Measurements from ENCODE around the gene EARS2.
"Not testable (repeated sequence)": the region's sequence is repeated elsewhere in the genome, so short reads cannot be mapped to it uniquely, and the experiment has no call there.

Gene EARS2

DNA sequence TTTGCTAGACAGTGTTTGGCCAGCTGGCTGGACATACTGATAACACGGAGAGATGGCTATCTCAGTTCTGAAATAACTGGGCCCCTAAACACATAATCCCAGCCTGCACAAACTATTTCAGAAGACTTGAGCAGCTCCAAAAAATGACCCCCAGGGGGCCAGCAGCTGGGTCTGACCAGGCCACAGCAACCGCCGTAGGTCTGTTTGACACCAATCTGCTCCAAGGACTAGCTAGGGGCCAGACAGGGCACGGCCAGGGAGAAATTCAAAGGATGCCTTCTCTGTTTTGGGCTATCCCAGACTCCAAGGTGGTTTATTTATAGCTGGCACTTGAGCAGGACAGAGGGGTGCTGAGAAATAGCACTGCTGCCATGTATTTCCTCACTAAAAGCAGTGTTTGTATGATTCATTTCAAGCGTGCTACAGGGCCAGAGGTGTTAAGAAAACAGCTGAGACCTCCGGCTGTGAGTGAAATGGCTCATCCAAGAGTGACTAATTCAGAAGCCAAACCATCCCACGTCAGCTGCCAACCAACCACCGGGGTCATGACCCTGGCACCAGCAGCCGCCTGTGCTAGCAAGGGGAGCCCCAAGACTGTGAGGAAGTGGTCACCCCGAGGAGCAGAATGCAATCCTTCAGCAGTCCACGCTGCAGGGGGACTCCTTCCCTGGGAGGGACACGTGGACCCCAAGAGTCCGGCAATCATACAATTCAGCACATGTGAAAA, 52.5 kb downstream of the EARS2 start:
- peak; percentile 90 for DNase-seq

DNA sequence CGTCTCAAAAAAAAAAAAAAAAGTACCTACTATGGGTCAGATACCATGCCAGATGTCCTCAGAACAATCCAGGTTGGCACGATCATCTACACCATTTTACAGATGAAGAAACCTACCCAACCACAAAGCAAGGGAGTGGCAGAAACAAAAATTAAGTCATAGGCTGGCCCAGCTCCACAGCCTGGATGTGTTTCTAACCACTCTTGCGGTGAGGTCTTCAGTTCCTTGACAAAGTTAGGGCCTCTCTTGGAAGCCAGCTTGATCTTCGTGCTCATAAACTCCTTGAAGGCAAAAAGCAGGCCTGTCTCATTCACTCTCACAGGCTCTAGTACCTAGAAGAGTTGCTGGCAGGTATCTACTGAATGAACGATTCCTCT, 53.1 kb downstream of the EARS2 start:
- DNase-seq, result peak; percentile 47

DNA sequence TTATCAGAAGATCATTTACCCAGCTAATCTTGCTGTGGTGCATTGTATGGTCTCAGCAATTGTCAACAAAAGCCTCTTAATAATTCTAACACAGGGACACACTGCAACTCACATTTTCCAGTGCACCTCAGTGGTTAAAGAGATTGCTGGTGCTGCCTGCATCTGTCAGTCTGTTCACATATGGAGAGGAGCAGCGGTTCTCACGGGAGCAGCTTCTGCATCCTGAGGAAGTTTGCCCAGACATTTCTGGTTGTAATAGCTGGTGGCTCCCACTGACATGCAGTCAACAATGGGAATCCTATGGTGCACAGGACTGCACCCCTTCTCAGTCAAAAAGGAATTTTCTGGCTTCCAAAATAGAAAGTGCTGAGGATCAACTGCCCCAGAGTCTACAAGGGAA, 54.7 kb downstream of the EARS2 start:
- DNase-seq, result no peak

DNA sequence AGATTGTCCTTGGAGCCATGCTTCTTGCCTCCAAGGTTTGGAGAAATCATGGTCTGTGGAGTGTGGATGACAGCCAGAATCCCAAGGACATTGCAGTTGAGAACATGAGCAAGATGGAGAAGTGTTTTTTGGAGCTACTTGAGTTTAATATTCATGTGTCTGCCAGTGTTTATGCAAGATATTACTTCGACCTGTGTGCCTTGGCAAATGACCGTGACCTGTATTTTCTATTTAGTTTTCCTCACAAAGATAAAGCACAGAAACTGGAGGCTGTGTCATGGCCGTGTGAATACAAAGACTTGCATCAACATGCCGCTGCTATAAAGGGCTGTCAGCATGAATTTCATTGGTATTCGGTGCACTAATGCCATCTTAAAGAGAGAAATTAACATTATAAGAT, 55.9 kb downstream of the EARS2 start:
- no peak for DNase-seq

DNA sequence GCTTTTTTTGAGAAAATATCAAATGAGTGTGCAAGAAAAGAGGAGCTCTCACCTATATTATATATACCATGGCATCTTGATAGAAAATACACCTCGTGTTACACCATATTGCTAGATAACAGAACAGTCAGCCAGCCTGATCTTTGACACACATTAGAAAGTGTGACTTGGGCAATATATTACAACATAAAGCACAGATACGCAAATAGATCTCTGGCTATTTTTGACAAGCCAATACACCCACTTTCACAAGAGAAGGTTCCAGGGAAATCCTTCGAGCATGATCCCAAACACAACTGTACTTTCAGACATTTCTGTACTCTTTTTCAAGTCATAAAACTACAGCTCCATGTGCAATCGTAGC, 56.3 kb downstream of the EARS2 start:
- no peak for DNase-seq

DNA sequence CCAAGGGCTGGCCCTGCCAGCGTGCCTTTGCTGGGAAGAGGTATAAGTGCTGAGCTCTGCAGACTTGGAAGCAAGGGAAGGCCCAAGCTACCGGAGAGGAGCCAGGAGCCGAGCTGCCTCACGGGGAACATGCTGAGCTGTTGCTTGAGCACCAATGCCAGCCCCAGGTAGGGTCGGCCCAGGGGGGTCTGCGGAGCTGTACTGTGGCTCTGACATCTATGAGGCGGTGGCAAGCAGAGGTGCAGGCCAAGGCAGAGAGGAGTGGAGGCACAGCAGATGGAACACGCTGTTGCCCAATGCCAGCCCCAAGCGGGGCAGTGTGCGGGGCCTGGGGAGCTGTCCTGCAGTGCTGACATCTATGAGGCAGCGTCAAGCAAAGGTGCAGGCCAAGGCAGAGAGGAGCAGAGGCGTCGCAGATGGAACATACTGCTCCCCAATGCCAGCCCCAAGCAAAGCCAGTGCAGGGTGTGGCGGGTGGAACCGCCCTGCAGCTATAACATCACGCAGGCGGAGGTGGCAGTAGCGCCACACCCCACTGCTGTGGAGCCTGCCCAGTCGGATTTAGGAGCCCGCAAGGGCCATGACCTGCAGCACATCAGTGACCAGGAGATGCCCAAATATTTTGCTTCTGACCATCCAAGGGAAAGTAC, 56.8 kb downstream of the EARS2 start:
- DNase-seq, result no peak

DNA sequence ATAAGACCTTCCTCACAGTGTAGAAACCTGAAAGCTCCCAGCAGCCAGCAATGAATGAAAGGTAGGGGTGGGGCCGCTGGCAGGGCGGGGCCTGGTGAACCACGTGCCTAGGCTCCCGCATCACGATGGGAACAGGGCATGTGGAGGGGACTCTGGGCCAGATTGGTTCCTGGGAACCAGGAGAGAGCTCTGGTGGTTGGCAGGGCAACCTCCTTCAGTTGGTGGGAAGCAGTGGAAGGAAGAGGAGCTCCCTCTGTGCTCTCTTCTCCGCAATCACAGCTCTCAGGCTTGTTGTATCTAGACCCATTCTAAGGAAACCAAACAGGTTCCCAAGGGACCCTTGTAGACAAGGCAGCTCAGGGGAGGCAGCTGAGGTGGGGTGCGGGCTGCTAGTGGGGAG, 57.3 kb downstream of the EARS2 start:
- no peak for DNase-seq

DNA sequence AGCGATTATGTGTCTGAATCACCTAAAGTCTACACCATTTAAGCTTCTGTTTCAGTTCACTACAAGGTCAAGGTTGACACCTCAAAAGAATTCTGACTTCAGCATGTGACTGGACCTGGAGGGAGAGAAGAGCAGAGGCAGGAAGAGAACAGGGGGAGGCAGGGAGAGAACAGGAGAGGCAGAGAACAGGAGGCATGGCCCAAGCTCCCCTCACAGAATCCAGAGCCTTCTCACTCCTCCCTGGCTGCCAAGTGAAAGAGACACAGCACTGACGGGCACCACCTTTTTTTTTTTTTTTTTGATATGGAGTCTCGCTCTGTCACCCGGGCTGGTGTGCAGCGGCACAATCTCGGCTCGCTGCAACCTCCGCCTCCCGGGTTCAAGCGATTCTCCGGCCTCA, 58.3 kb downstream of the EARS2 start:
- no peak for DNase-seq

DNA sequence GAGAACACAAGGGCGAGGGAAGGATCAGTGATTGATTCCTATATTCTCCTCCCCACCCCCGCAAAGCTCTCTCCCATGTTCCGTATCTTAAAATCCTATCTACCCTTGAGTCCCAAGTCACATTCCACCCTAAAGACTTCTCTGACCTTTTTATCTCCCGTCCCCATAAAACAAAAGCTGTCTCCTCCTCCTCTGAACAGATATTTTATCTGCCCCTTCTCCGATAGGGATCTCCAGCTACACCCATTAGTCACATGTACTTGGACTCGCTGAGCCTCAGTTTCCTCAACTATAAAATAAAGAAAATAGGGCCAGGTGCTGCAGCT, 59.6 kb downstream of the EARS2 start:
- DNase-seq, result no peak

DNA sequence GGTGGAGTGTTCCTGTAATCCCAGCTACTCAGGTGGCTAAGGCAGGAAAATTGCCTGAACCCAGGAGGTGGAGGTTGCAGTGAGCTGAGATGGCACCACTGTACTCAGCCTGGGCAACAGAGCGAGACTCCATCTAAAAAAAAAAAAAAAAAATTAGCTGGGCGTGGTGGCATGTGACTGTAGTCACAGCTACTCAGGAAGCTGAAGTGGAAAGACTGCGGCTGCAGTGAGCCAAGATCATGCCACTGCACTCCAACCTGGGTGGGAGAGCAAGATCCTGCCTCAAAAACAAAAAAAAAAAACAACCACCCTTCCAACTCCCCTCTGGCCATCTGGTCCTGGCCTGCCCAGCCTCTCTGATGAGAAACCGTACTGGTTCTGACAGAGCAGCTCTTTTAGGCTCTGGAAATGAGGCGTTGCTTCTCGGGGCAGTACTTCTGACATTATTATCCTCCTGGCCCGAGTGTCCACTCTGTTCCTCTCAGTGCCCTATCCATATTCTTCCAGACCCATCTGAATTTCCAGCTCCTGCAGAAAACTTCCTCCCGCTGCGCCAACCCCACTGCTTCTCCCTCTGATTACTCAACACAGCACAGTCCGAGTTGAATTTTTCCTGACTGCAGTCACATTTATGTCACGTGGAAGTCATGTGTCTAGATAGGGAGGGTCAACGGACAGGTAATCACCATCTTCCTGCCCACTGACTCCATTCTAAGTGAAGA, 60.2 kb downstream of the EARS2 start:
- DNase-seq, result peak; percentile 29

DNA sequence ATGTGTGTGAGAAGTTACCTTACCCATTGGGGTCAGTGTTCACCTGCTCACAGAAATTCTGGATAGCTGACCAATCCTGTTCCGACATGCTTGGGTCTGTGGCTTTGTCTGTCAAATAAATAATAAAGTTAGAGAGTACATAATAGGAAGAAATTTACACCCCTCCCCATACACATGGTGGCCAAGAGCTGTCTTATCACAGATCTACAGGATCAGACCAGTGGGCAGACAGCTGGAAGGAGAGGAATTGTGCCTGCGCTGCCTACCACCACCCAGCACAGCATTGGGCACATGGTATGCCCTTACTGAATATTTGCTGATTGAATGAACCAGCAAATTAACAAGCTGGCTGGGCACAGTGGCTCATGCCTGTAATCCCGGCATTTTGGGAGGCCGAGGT, 61.5 kb downstream of the EARS2 start:
- no peak for DNase-seq

DNA sequence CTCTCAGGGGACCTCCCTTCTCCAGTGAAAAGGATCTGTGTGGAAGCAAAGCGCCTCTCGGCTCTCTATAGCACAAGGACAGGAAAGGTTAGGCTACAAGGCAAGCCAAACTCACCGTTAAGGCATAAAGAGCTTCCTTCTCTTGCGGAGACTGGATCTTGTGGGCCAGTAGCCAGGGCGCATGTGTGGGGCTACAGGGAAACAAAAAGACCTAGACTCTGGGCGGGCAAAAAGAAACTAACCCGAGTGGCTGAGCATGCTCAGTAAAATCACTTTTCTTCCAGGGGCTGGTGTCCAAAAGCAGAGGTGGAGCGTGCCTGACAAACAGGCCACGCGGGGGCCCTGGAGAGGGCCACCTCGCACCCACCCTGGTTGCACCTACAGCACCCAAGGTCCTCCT, 63.0 kb downstream of the EARS2 start:
- DNase-seq, result no peak

DNA sequence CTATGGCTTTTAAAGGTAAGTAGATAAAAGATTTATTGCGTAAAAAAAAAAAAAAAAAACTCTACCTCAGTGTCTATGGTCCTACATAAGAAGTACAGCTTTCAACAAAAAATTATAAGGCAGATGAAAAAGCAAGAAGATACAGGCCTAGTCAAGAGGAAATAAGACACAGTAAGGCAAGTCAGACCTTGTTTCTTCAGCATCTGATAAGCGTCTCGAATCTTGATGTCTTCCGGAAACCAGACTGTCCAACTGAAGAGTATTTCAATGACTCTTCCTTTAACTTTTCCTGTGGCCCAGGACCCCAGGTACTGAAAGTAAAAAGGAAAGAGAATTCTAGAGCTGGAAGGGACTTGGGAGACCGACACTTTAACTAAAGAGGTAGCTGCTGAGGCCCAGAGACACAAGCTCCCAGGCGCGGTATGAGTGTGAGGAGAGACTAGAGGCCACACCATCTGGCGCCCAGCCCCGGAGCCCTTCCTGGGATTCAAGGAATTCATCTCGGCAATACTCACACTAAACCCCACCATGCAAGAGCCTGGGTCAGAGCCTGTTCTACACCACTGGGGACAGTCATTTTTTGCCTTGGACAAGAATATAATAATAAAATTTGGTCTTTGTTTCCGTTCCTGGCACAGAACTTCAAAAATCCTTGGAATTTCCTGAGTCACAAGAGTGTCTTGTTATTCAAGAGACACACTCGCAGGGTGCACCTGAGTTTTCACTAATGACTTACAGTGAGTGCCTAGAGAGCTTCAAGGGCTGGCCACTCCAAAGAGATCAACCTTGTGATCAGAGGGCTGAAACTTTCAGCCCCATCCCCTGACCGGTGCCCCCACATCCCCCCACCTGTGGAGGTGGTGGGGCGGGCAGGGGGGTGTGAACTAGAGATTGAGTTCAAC, 65.4 kb downstream of the EARS2 start:
- DNase-seq, result peak; percentile 44

DNA sequence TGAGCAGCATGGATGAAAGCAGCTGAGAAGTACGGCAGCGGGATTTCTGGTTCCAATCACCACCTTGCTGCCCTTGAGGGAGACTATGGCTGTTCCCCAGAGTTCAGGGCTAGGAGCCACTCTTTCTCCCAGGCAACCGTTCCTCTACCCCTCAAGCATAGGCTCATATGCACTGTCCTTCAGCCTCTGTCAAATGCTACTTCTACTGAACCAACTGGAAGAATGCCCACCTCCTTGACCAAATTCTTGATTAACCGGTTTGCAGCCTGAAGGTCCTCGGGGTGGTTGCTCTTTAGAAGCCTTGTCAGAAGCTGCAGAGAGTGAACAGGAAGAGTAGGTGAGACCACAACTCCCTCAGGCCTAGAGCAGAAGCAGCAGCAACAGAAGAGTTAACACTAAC, 70.7 kb downstream of the EARS2 start:
- DNase-seq, result no peak

DNA sequence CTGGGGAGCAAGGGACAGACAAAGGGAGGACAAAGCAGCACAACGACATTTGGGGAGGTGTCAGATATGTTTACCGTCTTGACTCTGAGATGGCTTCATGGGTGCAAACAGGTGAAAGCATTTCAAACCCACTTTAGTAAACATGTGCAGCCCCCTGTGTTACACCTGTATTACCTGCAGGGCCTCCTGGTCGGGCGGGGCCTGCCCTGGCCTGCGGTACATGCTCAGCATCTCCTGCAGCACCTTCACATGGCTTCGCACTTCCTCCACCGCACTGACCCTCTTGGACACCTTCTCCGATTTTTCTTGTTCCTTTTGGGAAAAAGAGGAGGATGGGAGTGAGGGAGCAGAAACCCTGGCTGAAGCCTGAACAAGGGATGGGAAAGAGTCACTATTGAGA, 71.3 kb downstream of the EARS2 start:
- DNase-seq, result no peak

DNA sequence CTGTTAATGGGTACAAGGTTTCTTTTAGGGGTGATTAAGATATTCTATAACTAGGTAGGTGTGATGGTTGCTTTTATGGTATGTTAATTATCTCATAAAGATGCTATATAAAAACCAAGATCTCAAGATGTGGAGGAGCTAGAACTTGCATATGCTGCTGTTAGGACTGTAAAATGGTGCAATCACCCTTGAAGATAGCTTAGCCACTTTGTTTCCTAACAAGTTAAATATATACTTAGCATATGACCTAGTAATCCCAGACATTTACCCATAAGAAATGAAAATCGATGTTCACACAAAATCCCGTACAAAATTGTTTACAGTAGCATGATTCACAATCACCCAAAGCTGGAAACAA, 71.9 kb downstream of the EARS2 start:
- DNase-seq, result no peak

DNA sequence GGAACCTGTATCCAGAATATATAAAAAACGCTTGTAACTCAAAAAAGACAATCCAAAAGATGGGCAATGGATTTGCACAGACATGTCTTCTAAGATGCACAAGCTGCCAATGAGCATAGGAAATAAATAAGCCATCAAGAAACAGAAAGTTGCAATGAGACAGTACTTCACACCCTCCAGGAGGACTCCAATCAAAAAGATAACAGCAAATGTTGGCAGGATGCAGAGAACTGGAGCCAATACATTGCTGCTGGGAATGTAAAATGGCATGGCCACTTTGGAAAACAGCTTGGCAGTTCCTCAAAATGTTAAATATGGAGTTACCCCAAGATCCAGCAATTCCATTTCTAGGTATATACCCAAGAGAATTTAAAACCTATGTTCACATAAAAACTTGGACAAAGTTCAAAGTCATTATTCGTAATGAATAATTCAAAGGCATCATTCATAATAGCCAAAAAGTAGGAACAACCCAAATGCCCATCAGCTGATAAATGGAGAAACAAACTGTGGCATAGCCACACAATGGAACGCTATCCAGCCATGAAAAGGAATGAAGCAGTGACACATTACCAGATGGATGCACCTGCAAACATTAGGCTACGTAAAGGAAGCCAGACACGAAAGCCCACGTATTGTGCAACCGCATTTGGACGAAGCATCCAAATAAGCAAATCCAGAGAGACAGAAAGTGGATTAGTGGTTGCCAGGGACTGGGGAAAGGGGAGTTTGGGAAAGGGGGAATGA, 72.5 kb downstream of the EARS2 start:
- DNase-seq, result no peak

DNA sequence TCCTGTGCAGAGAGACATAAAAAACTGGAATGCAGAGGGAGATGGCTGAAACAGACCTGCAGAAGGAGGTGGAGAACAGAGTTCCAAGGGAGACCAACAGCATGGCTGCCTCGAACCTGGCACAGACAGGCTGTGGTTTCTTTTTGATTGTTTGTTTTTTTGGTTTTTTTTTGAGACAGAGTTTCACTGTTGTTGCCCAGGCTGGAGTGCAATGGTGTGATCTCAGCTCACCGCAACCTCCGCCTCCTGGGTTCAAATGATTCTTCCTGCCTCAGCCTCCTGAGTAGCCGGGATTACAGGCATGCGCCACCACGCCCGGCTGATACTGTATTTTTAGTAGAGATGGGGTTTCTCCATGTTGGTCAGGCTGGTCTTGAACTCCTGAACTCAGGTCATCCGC, 73.7 kb downstream of the EARS2 start:
- not testable (repeated sequence) for DNase-seq

DNA sequence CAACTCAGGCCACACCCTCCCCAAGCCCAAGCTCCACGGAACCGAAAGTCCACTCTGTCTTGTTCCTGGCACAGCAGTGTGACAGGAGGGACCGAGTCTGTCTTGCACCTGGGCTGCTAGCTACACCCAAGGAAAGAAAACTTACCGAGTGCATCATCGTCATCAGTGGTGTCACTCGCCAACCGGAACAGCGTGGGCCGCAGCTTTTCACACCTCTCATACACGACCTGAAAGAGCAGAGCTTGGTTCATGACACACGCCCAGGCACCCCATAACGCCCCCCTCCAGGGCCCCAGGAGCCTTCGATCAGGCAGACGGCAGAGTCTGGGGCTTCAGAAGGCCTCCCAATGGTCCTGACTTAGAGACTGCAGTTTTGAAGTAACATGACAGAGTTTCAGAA, 74.4 kb downstream of the EARS2 start:
- no peak for DNase-seq

DNA sequence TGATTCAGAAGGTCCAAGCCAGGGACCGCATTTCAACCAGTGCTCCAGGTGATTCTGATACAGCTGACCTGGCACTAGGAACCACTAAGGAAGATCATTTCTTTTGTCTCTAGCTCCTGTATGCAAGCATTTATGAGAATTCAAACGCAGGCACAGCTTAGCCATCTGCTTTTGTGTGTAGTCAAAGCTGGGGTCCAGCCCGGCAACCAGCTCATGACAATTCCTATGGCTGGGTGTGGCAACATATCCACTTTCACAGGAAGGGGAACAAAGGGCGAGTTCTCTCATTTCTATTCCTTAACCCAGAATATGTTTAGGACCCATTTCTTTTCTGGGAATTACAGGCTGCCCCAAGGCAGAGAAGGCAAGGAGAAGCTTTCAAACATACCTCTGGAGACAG, 76.9 kb downstream of the EARS2 start:
- DNase-seq, result no peak

DNA sequence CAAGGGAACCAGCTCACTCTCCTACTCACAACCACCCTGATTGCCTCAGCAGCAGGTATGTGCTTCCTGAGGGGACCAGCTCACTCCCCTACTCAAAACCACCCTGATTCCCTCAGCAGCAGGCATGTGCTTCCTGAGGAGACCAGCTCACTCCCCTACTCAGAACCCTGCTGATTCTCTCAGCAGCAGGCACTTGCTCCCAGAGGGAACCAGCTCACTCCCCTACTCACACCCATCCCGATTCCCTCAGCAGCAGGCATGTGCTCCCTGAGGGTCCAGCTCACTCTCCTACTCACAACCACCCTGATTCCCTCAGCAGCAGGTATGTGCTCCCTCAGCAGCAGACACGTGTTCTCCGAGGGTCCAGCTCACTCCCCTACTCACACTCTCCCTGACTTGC, 78.0 kb downstream of the EARS2 start:
- DNase-seq, result no peak

DNA sequence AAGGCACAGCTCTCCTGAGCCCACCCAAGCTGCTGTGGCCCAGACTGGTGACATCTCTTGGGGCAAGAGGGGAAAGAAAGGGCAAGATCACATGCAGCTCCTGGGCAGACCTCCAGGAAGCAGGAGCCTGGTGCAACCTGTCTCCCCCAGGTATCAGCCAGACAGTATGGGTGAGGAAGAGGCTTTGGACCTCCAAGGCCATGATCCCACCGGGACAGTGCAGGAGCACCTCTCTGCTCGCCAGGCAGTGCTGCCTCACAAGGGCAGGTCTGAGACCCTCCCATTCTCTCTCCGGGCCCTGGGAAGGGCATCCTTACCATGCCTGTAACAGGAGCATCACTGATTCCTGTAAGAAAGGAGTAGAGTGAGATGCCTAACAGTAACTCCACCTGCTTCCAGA, 78.6 kb downstream of the EARS2 start:
- DNase-seq, result no peak

DNA sequence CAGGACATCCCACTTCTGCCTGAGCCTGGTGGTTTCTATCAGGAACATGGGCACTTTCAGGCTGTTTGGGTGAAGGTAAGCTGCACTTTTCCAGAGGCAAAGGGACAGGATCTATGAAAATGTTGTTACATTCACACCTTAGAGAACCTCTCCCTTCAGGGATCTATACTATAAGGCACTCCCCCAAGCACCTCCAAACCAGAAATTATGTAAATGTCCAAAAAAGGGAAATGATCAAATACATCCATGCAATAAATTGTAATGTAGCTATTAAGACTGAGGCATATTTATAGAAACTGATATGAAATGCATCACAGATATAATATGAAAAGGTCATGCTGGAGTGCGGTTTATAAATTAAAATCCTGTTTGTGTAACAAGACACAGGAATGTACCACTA, 80.9 kb downstream of the EARS2 start:
- DNase-seq, result no peak

All from fibroblast of skin of right quadriceps (primary cell).